ENCODE data around the gene ENO4. TPM values are rescaled to one million over a fixed set of nuclear protein-coding genes. Genes with fewer than 3 reads are reported as not detected.

ENO4 gene
- 0.15 to 0.31 TPM (median 0.22 TPM) in 5 replicates for total RNA-seq (2022; extraction: Qiagen RNA extraction; ENCODE audit: low read depth)

GRCh38 chr10:116849248-116850057 is at the start of gene ENO4:
TSS of gene ENO4 (plus strand) at chr10:116849499. CDS start at chr10:116849567, 68 bp downstream.

Other genes with a start within 250 kb of the ENO4 start
- gene PNLIPRP2, start 228.5 kb upstream of the ENO4 start, total RNA-seq (2022; extraction: Qiagen RNA extraction; ENCODE audit: low read depth), result 0.10 to 0.32 TPM in 2 of 5 replicates, not detected in the others
- 9.3 to 13.0 TPM (median 12.2 TPM) in 5 replicates for gene HSPA12A, start 106.9 kb upstream of the ENO4 start, total RNA-seq (2022; extraction: Qiagen RNA extraction; ENCODE audit: low read depth)
- 19.5 to 29.2 TPM (median 26.1 TPM) in 5 replicates for gene SHTN1, start 155.7 kb downstream of the ENO4 start, total RNA-seq (2022; extraction: Qiagen RNA extraction; ENCODE audit: low read depth)